GM23338 (cell line): ENCODE data around the gene GPR135.

Experiments used
- CREB1 ChIP-seq: fragments of 250-450 bp; sonication (Bioruptor Pico); IDR thresholded peaks from 2 replicates; pipeline ENCODE4 v1.5.0; 2020; ENCODE audit warnings: low read depth, mild to moderate bottlenecking, moderate library complexity
- ETS1 ChIP-seq: IDR thresholded peaks from 2 replicates; pipeline ENCODE4 v1.6.1; 2016; ENCODE audit warnings: antibody characterized with exemption
- EZH2 ChIP-seq: fragments of 200-600 bp; sonication (generic); IDR thresholded peaks from one replicate; pipeline ENCODE4 v1.8.0; 2017; ENCODE audit warnings: antibody characterized with exemption, mild to moderate bottlenecking, low read depth; ENCODE audit not compliant: unreplicated experiment
- EZH2phosphoT487 ChIP-seq: fragments of 200-600 bp; sonication (generic); IDR thresholded peaks from one replicate; pipeline ENCODE4 v1.8.1; 2018; ENCODE audit warnings: antibody characterized with exemption; ENCODE audit not compliant: unreplicated experiment
- JUNB ChIP-seq: IDR thresholded peaks from one replicate; pipeline ENCODE4 v1.6.1; 2016; ENCODE audit warnings: antibody characterized with exemption; ENCODE audit not compliant: unreplicated experiment
- NANOG ChIP-seq: IDR thresholded peaks from 2 replicates; pipeline ENCODE4 v1.6.1; 2016; ENCODE audit warnings: antibody characterized with exemption, borderline replicate concordance
- POLR2AphosphoS5 ChIP-seq: IDR thresholded peaks from 2 replicates; pipeline ENCODE4 v1.6.1; 2016; ENCODE audit warnings: antibody characterized with exemption, low read depth
- STAT1 ChIP-seq: IDR thresholded peaks from one replicate; pipeline ENCODE4 v1.6.1; 2016; ENCODE audit warnings: antibody characterized with exemption; ENCODE audit not compliant: unreplicated experiment
- ZNF114 ChIP-seq: fragments of 250-450 bp; sonication (Bioruptor Pico); IDR thresholded peaks from 2 replicates; pipeline ENCODE4 v1.5.0; 2020; ENCODE audit warnings: mild to moderate bottlenecking, moderate library complexity
- ZNF331 ChIP-seq: fragments of 250-450 bp; sonication (Bioruptor Pico); IDR thresholded peaks from 2 replicates; pipeline ENCODE4 v1.5.0; 2020; ENCODE audit warnings: low read depth, mild to moderate bottlenecking, moderate library complexity
- ZNF462 ChIP-seq: fragments of 250-450 bp; sonication (Bioruptor Pico); IDR thresholded peaks from 2 replicates; pipeline ENCODE4 v1.5.0; 2020; ENCODE audit warnings: mild to moderate bottlenecking, moderate library complexity
- TF ChIP-seq, protein P1 (sequence below), 2 experiments: fragments of 200-600 bp in 1 of 2; sonication (generic) in 1 of 2; conservative IDR thresholded peaks; 2 replicates each; pipeline versions ENCODE4 v1.5.1 to v1.6.1; 2016 to 2017; ENCODE audit warnings: antibody characterized with exemption in 2 of 2, low read depth in 2 of 2, mild to moderate bottlenecking in 2 of 2, moderate library complexity in 1 of 2
- TF ChIP-seq, protein P2 (sequence below): IDR thresholded peaks from one replicate; pipeline ENCODE4 v1.6.1; 2018; ENCODE audit warnings: antibody characterized with exemption; ENCODE audit not compliant: unreplicated experiment

GRCh38 chr14:59458486-59458885, 6.7 kb downstream of the GPR135 start:
- TF ChIP-seq EZH2 (no peak), JUNB (no peak), ETS1 (no peak), POLR2AphosphoS5 (no peak), CREB1 (CRISPR knock-in tag) (no peak), ZNF114 (CRISPR knock-in tag) (no peak), EZH2phosphoT487 (no peak), ZNF462 (CRISPR knock-in tag) (no peak), ZNF331 (CRISPR knock-in tag) (no peak), STAT1 (no peak), NANOG (no peak)
- TF ChIP-seq, protein P1, sequence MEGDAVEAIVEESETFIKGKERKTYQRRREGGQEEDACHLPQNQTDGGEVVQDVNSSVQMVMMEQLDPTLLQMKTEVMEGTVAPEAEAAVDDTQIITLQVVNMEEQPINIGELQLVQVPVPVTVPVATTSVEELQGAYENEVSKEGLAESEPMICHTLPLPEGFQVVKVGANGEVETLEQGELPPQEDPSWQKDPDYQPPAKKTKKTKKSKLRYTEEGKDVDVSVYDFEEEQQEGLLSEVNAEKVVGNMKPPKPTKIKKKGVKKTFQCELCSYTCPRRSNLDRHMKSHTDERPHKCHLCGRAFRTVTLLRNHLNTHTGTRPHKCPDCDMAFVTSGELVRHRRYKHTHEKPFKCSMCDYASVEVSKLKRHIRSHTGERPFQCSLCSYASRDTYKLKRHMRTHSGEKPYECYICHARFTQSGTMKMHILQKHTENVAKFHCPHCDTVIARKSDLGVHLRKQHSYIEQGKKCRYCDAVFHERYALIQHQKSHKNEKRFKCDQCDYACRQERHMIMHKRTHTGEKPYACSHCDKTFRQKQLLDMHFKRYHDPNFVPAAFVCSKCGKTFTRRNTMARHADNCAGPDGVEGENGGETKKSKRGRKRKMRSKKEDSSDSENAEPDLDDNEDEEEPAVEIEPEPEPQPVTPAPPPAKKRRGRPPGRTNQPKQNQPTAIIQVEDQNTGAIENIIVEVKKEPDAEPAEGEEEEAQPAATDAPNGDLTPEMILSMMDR (conservative IDR thresholded peaks at IDR 0.05; ENCODE audit: low read depth in 2 of 2) = no peak
- TF ChIP-seq, protein P2, sequence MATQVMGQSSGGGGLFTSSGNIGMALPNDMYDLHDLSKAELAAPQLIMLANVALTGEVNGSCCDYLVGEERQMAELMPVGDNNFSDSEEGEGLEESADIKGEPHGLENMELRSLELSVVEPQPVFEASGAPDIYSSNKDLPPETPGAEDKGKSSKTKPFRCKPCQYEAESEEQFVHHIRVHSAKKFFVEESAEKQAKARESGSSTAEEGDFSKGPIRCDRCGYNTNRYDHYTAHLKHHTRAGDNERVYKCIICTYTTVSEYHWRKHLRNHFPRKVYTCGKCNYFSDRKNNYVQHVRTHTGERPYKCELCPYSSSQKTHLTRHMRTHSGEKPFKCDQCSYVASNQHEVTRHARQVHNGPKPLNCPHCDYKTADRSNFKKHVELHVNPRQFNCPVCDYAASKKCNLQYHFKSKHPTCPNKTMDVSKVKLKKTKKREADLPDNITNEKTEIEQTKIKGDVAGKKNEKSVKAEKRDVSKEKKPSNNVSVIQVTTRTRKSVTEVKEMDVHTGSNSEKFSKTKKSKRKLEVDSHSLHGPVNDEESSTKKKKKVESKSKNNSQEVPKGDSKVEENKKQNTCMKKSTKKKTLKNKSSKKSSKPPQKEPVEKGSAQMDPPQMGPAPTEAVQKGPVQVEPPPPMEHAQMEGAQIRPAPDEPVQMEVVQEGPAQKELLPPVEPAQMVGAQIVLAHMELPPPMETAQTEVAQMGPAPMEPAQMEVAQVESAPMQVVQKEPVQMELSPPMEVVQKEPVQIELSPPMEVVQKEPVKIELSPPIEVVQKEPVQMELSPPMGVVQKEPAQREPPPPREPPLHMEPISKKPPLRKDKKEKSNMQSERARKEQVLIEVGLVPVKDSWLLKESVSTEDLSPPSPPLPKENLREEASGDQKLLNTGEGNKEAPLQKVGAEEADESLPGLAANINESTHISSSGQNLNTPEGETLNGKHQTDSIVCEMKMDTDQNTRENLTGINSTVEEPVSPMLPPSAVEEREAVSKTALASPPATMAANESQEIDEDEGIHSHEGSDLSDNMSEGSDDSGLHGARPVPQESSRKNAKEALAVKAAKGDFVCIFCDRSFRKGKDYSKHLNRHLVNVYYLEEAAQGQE = no peak
